Measurements from ENCODE around the gene GET4.

Gene GET4, protein sequence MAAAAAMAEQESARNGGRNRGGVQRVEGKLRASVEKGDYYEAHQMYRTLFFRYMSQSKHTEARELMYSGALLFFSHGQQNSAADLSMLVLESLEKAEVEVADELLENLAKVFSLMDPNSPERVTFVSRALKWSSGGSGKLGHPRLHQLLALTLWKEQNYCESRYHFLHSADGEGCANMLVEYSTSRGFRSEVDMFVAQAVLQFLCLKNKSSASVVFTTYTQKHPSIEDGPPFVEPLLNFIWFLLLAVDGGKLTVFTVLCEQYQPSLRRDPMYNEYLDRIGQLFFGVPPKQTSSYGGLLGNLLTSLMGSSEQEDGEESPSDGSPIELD

DNA sequence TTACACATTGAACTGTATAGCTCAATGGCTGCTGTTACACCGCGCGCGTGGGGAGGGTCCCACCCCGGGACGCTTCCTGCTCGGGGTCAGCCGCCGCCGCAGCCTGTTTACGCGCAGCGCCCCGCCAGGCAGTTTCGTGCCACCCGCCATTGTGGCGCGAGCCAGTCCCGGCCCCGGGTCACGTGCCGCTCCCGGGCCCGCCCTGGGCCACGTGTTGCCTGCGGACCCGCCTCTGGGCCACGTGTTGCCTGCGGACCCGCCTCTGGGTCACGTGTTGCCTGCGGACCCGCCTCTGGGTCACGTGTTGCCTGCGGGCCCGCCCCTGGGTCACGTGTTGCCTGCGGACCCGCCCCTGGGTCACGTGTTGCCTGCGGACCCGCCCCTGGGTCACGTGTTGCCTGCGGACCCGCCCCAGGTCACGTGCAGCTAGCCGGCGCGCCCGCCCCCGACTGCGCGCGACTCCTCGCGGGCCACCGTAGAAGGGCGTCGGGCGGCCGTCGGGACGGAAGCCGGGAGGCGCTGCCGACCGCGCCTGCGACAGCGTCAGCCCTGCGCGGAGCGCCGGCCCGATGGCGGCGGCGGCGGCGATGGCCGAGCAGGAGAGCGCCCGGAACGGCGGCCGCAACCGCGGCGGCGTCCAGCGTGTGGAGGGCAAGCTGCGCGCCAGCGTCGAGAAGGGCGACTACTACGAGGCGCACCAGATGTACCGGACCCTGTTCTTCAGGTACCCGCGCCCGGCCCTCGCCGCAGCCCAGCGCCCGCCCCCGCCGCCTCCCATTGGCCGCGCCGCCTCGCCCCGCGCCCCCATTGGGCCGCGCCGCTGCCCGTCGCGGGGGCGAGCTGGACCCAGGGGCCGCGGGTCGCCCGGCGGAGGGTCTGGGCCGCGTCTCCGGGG is at the start of gene GET4:
TSS of gene GET4 (plus strand) at position 478 of the 895 bp plus-strand sequence. CDS start at position 570, 92 bp downstream.
- peak within 1 kb of the TSS; percentile 97 for H3K4me3 ChIP-seq (ENCODE audit: low read depth, low read length)
- TF ChIP-seq, protein P1, sequence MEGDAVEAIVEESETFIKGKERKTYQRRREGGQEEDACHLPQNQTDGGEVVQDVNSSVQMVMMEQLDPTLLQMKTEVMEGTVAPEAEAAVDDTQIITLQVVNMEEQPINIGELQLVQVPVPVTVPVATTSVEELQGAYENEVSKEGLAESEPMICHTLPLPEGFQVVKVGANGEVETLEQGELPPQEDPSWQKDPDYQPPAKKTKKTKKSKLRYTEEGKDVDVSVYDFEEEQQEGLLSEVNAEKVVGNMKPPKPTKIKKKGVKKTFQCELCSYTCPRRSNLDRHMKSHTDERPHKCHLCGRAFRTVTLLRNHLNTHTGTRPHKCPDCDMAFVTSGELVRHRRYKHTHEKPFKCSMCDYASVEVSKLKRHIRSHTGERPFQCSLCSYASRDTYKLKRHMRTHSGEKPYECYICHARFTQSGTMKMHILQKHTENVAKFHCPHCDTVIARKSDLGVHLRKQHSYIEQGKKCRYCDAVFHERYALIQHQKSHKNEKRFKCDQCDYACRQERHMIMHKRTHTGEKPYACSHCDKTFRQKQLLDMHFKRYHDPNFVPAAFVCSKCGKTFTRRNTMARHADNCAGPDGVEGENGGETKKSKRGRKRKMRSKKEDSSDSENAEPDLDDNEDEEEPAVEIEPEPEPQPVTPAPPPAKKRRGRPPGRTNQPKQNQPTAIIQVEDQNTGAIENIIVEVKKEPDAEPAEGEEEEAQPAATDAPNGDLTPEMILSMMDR (IDR thresholded peaks at IDR 0.05; ENCODE audit: low read depth, low read length, missing control alignments) = peak; percentile 11
- peak; percentile 78 for DNase-seq (ENCODE audit: low read depth)

DNA sequence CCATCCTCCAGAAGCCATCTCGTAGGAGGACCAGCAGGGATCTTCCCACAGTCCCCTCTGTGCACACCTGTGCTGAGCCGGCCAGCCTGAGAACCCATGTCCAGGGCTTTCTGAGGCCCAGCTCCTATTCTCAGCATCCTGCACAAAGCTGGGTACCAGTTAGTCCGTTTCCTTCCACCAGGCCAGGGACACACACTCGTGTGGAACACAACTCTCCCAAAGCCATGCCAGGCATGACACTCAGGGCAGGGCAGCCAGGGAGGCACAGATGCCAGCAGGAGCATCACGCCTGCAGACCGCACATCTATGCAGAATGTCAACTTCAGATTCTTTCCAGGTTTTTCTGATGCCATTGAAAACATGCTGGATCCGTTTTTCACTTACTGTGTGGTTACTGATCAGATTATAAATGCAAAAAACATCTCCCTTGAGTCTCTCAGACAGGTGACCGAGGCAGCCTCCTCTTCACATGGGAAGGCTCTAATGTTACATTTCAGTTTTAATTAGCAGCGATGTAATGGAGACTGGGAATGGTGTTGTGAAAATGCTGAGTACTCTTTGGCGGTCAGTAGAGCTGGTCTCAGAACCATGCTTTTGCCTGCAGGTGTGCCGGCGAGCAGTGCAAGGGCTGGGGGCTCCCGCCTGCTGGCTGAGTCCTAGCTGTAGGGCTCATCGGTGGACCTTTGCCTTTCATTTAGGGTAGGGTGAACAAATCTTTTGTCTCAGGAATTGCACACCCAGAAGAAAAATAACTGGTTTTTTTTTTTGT is 47.4 kb upstream of the GET4 start:
- no peak for DNase-seq (ENCODE audit: low read depth)
- TF ChIP-seq, protein P1 (IDR thresholded peaks at IDR 0.05; ENCODE audit: low read depth, low read length, missing control alignments) = no peak
- no peak overlapping the region for H3K4me3 ChIP-seq (ENCODE audit: low read depth, low read length)

DNA sequence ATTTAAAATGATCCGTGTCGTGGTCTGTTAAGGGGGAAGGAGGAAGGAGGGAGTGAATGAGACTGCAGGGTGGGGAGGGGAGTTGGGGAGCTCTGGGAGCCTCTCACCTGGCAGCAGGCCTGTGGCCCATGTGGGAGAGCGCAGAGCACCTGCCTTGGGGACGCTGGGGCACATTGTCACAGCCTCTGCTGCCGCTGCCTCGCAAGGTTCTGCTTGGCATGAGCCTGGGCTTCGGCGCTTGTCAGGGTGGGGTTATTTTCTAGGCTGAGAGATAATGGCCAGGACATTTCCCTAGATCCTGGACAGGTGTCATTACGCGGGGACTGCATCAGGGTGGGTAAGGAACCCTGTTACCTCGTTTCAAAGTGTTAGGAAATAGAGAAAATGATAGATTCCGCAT is 46.3 kb upstream of the GET4 start:
- H3K4me3 ChIP-seq (ENCODE audit: low read depth, low read length) = no peak overlapping the region
- DNase-seq (ENCODE audit: low read depth) = no peak
- TF ChIP-seq, protein P1 (IDR thresholded peaks at IDR 0.05; ENCODE audit: low read depth, low read length, missing control alignments) = no peak

DNA sequence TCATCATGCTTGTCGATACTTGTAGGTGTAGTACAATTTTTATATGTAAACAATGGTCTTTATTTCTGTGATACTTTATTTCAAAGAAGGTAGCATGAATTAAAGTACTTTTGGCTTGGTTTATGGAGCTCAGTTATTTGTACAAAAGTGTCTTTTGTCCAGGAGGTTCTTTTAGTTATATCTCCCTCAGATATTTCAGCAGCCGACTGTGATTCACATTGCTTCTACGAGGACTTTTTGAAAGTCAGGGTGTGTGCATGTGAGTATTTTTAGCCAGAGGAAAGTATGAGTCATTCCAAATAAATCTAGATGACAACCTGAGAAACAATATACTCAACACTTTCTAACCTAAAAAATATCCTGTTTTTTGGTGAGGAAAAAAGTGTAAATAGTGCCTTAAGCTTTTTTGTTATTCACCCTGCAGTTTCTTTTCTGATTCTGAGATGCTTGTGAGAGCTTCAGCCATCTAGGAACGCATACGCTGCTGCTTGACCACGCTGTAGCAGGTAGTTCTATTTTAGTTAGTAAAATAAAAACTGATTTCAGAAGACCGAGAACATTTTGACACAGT is 44.7 kb upstream of the GET4 start:
- H3K4me3 ChIP-seq (ENCODE audit: low read depth, low read length) = peak overlapping the region; percentile 47
- TF ChIP-seq, protein P1 (IDR thresholded peaks at IDR 0.05; ENCODE audit: low read depth, low read length, missing control alignments) = no peak
- DNase-seq (ENCODE audit: low read depth) = peak; percentile 77

DNA sequence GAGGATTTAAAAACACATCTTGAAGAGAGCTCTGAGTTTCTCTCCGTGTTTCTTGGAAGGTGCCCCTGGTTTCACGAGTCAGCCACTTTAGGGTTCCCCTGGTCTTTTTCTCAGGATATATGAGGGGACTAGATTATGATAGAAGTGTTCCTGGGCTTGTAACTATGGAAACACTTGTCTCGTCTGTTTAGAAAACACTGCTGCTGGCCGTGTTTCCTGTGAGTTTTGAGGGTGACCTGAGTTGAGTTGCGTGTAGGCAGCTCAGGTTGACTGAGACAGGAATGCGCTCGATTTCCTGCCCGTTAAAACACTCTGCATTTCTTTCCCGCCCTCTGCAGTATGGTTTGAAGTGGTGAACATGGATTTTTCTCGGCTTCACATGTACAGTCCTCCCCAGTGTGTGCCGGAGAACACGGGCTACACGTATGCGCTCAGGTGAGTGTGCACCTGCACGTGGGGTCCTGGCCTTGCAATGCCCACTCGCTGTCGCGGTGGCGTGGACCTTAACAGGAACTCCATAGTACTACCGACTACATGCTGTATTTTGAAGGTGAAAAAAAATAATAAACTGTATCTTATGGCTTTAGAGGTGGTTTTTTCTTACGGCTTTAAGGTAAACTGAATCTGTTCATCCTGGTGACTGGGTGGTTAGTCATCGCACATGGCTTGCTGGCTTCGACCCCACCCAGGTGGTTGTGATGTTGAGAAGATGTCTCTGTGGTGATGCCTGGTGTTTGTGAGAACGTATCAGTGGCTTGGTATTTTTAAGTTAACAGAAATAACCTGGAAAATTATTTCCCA is 44.0 kb upstream of the GET4 start, which contains the start of gene SUN1:
TSS of gene SUN1 (plus strand) at position 310 of the 801 bp plus-strand sequence. CDS start at position 359, 49 bp downstream.
- TF ChIP-seq, protein P1 (IDR thresholded peaks at IDR 0.05; ENCODE audit: low read depth, low read length, missing control alignments) = no peak
- peak within 1 kb of the TSS; percentile 47 for H3K4me3 ChIP-seq (ENCODE audit: low read depth, low read length)
- DNase-seq (ENCODE audit: low read depth) = peak; percentile 48
